ENCODE measurements around the gene AS3MT.

The AS3MT gene

GRCh38 chr10:102948786-102949185 is 79.5 kb downstream of the AS3MT start:
- H3K4me3 ChIP-seq (ENCODE audit: low read depth, low read length) = no peak overlapping the region
- DNase-seq (ENCODE audit: low read depth) = no peak
- no peak for TF ChIP-seq CTCF (IDR thresholded peaks at IDR 0.05; ENCODE audit: insufficient read depth, low read depth, low read length, missing control alignments)

DNA sequence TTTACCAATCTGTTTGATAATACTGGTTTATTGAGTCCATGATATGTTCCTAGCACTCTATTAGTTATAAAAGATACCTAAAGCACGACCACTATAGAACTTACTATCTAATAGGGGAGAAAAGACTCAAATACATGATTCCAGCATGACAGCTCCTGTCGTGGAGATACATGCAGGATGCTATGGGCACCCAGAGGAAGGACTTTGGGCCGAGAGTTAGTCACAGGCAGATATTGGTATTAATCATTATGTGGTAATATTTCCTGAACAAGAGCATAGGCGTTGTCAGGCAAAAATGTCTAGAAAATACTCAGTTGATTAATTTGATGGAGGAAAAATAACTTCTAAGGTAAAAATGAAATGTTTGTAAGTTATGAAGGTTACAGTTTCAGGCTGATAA is 80.6 kb downstream of the AS3MT start:
- DNase-seq (ENCODE audit: low read depth) = no peak
- TF ChIP-seq CTCF (IDR thresholded peaks at IDR 0.05; ENCODE audit: insufficient read depth, low read depth, low read length, missing control alignments) = no peak

GRCh38 chr10:102951316-102951715 is 82.0 kb downstream of the AS3MT start:
- no peak for DNase-seq (ENCODE audit: low read depth)
- TF ChIP-seq CTCF (IDR thresholded peaks at IDR 0.05; ENCODE audit: insufficient read depth, low read depth, low read length, missing control alignments) = no peak
- H3K4me3 ChIP-seq (ENCODE audit: low read depth, low read length) = no peak overlapping the region

More for the DNA sequence above, 80.6 kb downstream of the AS3MT start:
- no peak overlapping the region for H3K4me3 ChIP-seq (ENCODE audit: low read depth, low read length)
